ENCODE data around the gene SLC25A22.

The SLC25A22 gene

GRCh38 chr11:742571-743201 is 55.4 kb downstream of the SLC25A22 start:
- DNase-seq = no peak

GRCh38 chr11:742156-742546 is 55.9 kb downstream of the SLC25A22 start:
- no peak for DNase-seq
